ENCODE results near the gene KCNMB2. TPM values are rescaled to one million over a fixed set of nuclear protein-coding genes. Genes with fewer than 3 reads are reported as not detected.

KCNMB2 gene
- total and polyA plus RNA-seq, 2 experiments from 2014 or later, result not detected

GRCh38 chr3:178618197-178618596, 82.0 kb downstream of the KCNMB2 start:
- Histone ChIP-seq H3K9ac (no peak overlapping the region), H3F3A (ENCODE audit: insufficient read depth) (no peaks in the 10 kb centered on the region), H3K4me1 (ENCODE audit: insufficient read depth) (no peaks in the 10 kb centered on the region), H2AFZ (peak overlapping the region; percentile 69), H3K9me3 (ENCODE audit: low read depth) (no peaks in the 10 kb centered on the region), H3K9me2 (ENCODE audit: insufficient read depth) (no peaks in the 10 kb centered on the region), H3K27me3 (replicated peaks; ENCODE audit: insufficient read depth) (no peaks in the 10 kb centered on the region), H3K36me3 (ENCODE audit: low read depth) (no peaks in the 10 kb centered on the region), H3K79me2 (ENCODE audit: insufficient read depth) (no peaks in the 10 kb centered on the region), H3K27ac (no peak overlapping the region), H4K20me1 (ENCODE audit: insufficient read depth) (no peaks in the 10 kb centered on the region), H3K4me3 (peak overlapping the region; percentile 61), H3K4me2 (ENCODE audit: unreplicated experiment) (peak overlapping the region; percentile 25)
- peak; percentile 28 for DNase-seq
- TF ChIP-seq EZH2phosphoT487 (IDR thresholded peaks at IDR 0.05; ENCODE audit: insufficient read depth, low read depth) (no peak), EZH2 (IDR thresholded peaks at IDR 0.05; ENCODE audit: insufficient read depth, poor library complexity, severe bottlenecking) (no peak)
- 2 to 6% methylated on average over 3 of the region's 3 CpGs for WGBS, 2 experiments (ENCODE audit: low coverage in 1 of 2, low lambda C conversion rate in 2 of 2, missing lambda C conversion rate in 2 of 2)
- in situ Hi-C loops (cut with MboI), result no loop called here

- no peak overlapping the region for H3K9ac ChIP-seq
- no peak overlapping the region; the same call in 1 of the 2 replicates for H2AFZ ChIP-seq
- H3K9me2 ChIP-seq (ENCODE audit: insufficient read depth), result no peaks in the 10 kb centered on the region
- DNase-seq, result no peak
- H3K4me3 ChIP-seq, result no peak overlapping the region
- WGBS, 2 experiments (ENCODE audit: low coverage in 1 of 2, low lambda C conversion rate in 2 of 2, missing lambda C conversion rate in 2 of 2), result 21 to 27% methylated on average over 2 of the region's 2 CpGs
- H3K79me2 ChIP-seq (ENCODE audit: insufficient read depth), result no peaks in the 10 kb centered on the region
- no peak overlapping the region for H3K27ac ChIP-seq
- in situ Hi-C loops (cut with MboI), result no loop called here
- H3K27me3 ChIP-seq (replicated peaks; ENCODE audit: insufficient read depth), result no peaks in the 10 kb centered on the region
- no peak overlapping the region for H3K4me2 ChIP-seq (ENCODE audit: unreplicated experiment)
- no peaks in the 10 kb centered on the region for H3K36me3 ChIP-seq (ENCODE audit: low read depth)
- H4K20me1 ChIP-seq (ENCODE audit: insufficient read depth), result no peaks in the 10 kb centered on the region
- H3K9me3 ChIP-seq (ENCODE audit: low read depth), result no peaks in the 10 kb centered on the region
- TF ChIP-seq EZH2phosphoT487 (IDR thresholded peaks at IDR 0.05; ENCODE audit: insufficient read depth, low read depth), result no peak
- no peak for TF ChIP-seq EZH2 (IDR thresholded peaks at IDR 0.05; ENCODE audit: insufficient read depth, poor library complexity, severe bottlenecking)
- H3K4me1 ChIP-seq (ENCODE audit: insufficient read depth), result no peaks in the 10 kb centered on the region
- no peaks in the 10 kb centered on the region for H3F3A ChIP-seq (ENCODE audit: insufficient read depth)
These were observed 82.7 kb downstream of the KCNMB2 start for GRCh38 chr3:178618896-178619295.

- no peak overlapping the region for H3K27ac ChIP-seq
- no peak overlapping the region for H2AFZ ChIP-seq
- DNase-seq, result no peak
- no peaks in the 10 kb centered on the region for H3K36me3 ChIP-seq (ENCODE audit: low read depth)
- H3K9me3 ChIP-seq (ENCODE audit: low read depth), result no peaks in the 10 kb centered on the region
- no peak for TF ChIP-seq EZH2phosphoT487 (IDR thresholded peaks at IDR 0.05; ENCODE audit: insufficient read depth, low read depth)
- no peak for TF ChIP-seq EZH2 (IDR thresholded peaks at IDR 0.05; ENCODE audit: insufficient read depth, poor library complexity, severe bottlenecking)
- WGBS, 2 experiments (ENCODE audit: low coverage in 1 of 2, low lambda C conversion rate in 2 of 2, missing lambda C conversion rate in 2 of 2), result 30 to 45% methylated on average over 3 of the region's 3 CpGs
- H3K4me2 ChIP-seq (ENCODE audit: unreplicated experiment), result no peak overlapping the region
- in situ Hi-C loops (cut with MboI), result no loop called here
- H3K9ac ChIP-seq, result no peak overlapping the region
- no peaks in the 10 kb centered on the region for H3K9me2 ChIP-seq (ENCODE audit: insufficient read depth)
- no peaks in the 10 kb centered on the region for H4K20me1 ChIP-seq (ENCODE audit: insufficient read depth)
- H3K4me3 ChIP-seq, result no peak overlapping the region
- no peaks in the 10 kb centered on the region for H3F3A ChIP-seq (ENCODE audit: insufficient read depth)
- H3K4me1 ChIP-seq (ENCODE audit: insufficient read depth), result no peaks in the 10 kb centered on the region
- no peaks in the 10 kb centered on the region for H3K27me3 ChIP-seq (replicated peaks; ENCODE audit: insufficient read depth)
- H3K79me2 ChIP-seq (ENCODE audit: insufficient read depth), result no peaks in the 10 kb centered on the region
These were observed 87.5 kb downstream of the KCNMB2 start for GRCh38 chr3:178623666-178624255.

- no peak overlapping the region for H3K27ac ChIP-seq
- H3K36me3 ChIP-seq (ENCODE audit: low read depth), result no peaks in the 10 kb centered on the region
- no peaks in the 10 kb centered on the region for H4K20me1 ChIP-seq (ENCODE audit: insufficient read depth)
- no peaks in the 10 kb centered on the region for H3K9me2 ChIP-seq (ENCODE audit: insufficient read depth)
- in situ Hi-C loops (cut with MboI), result no loop called here
- H3K4me1 ChIP-seq (ENCODE audit: insufficient read depth), result no peaks in the 10 kb centered on the region
- H3F3A ChIP-seq (ENCODE audit: insufficient read depth), result no peaks in the 10 kb centered on the region
- no peak overlapping the region for H3K4me2 ChIP-seq (ENCODE audit: unreplicated experiment)
- no peaks in the 10 kb centered on the region for H3K79me2 ChIP-seq (ENCODE audit: insufficient read depth)
- no peak overlapping the region for H2AFZ ChIP-seq
- H3K9me3 ChIP-seq (ENCODE audit: low read depth), result no peaks in the 10 kb centered on the region
- no peak overlapping the region for H3K9ac ChIP-seq
- H3K27me3 ChIP-seq (replicated peaks; ENCODE audit: insufficient read depth), result no peaks in the 10 kb centered on the region
- DNase-seq, result no peak
- H3K4me3 ChIP-seq, result no peak overlapping the region
- no peak for TF ChIP-seq EZH2phosphoT487 (IDR thresholded peaks at IDR 0.05; ENCODE audit: insufficient read depth, low read depth)
- TF ChIP-seq EZH2 (IDR thresholded peaks at IDR 0.05; ENCODE audit: insufficient read depth, poor library complexity, severe bottlenecking), result no peak
These were observed 88.0 kb downstream of the KCNMB2 start for GRCh38 chr3:178624276-178624675.

Data from GM23248 (cell line).